Upper lobe of left lung (tissue), 4 donors: Measurements from ENCODE around the gene CACNA1H.
"Not testable (repeated sequence)": the region's sequence is repeated elsewhere in the genome, so short reads cannot be mapped to it uniquely, and the experiment has no call there.

Source experiments
- CTCF ChIP-seq, 6 experiments: fragments of 450-650 bp in 4 of 6; fragments of 200-600 bp in 2 of 6; sonication (generic) in 2 of 6; IDR thresholded peaks; one replicate each; pipeline ENCODE4 v1.5.1; 2016 to 2019; ENCODE audit warnings: antibody characterized with exemption in 6 of 6
- POLR2A ChIP-seq, 4 donors: fragments of 450-650 bp; IDR thresholded peaks; one replicate each; pipeline ENCODE4 v1.5.1; 2016 to 2017; ENCODE audit warnings: antibody characterized with exemption in 4 of 4, mild to moderate bottlenecking in 2 of 4
- POLR2AphosphoS5 ChIP-seq, 2 donors: sonication (generic); formaldehyde crosslinking; IDR thresholded peaks; one replicate each; pipeline ENCODE4 v1.5.1; 2017; ENCODE audit warnings: antibody characterized with exemption in 2 of 2

- not testable (repeated sequence) for TF ChIP-seq POLR2AphosphoS5, CTCF, POLR2A (IDR thresholded peaks at IDR 0.05)
These were observed 91.3 kb downstream of the CACNA1H start for GRCh38 chr16:1243907-1244850.
